LHCN-M2 (cell line): ENCODE measurements around the gene RPRD1B. TPM values are rescaled to one million over a fixed set of nuclear protein-coding genes. Genes with fewer than 3 reads are reported as not detected.
A peak's percentile ranks its signal among the peaks of the same experiment; 100 is the strongest.

Source experiments
- DNase-seq: peaks from one replicate; pipeline ENCODE4 v3.0.0-alpha.2; 2012; ENCODE audit warnings: low read depth
- total RNA-seq: library from RNA; depleted of rRNA; stranded (reverse); fragments of >200 nt; gene quantifications from 2 replicates; pipeline ENCODE4 v1.2.3, GENCODE V29; 2014; rRNA removed

RPRD1B gene
- total RNA-seq, 1 experiment from 2014 or later = 21.3 TPM

DNA sequence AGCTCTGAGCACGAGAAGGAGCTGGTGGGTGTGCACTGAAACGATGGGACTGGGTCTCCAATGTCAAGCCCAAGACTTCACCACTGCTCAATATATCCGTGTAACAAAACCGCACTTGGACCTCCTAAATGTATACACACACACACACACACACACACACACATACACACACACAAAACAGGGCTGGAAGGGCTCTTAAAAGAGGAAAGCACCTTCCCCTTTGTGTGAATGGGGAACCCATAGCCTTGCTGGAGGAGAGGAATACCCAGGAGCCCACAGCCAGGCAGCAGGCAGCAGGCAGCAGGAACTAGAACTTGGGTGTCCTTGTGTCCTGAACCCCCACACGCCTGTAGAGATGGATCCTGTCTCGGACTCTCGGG, 101.7 kb downstream of the RPRD1B start:
- no peak for DNase-seq

DNA sequence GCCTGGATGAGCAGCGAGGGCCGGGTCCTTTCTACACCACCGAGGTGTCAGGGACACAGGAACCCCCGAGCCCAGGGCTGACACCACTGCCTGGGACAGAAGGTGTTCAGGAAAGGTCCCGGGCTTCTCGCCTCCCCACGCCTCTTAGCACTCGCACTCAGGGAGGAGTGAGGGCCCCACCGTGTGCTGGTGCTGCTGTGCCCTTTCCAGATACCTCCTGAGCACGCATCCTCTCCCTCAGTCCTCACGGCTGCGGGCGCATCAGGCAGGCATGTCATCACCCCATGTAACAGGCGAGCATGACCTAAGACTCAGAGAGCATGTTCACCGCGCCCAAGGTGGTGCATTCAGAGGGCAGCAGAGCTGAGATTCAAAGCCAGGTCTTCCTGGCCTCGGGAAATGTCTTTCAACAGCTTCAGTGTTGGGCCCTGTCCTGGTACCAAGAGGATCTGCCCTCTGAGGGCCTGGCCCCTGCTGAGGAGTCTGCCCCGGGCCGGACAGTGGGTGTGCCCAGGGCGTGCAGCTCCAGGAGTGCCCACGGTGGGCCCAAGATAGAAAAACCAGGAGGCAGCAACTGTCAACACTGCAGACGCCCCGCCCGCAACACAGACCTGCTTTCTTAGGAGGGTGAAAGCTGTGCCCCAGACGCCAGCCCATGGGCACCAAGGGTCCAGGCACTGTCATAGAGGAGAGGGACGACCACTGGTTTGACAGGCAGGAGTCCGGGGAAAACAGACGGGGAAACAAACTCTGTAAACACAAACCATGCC, 102.3 kb downstream of the RPRD1B start:
- DNase-seq = no peak

DNA sequence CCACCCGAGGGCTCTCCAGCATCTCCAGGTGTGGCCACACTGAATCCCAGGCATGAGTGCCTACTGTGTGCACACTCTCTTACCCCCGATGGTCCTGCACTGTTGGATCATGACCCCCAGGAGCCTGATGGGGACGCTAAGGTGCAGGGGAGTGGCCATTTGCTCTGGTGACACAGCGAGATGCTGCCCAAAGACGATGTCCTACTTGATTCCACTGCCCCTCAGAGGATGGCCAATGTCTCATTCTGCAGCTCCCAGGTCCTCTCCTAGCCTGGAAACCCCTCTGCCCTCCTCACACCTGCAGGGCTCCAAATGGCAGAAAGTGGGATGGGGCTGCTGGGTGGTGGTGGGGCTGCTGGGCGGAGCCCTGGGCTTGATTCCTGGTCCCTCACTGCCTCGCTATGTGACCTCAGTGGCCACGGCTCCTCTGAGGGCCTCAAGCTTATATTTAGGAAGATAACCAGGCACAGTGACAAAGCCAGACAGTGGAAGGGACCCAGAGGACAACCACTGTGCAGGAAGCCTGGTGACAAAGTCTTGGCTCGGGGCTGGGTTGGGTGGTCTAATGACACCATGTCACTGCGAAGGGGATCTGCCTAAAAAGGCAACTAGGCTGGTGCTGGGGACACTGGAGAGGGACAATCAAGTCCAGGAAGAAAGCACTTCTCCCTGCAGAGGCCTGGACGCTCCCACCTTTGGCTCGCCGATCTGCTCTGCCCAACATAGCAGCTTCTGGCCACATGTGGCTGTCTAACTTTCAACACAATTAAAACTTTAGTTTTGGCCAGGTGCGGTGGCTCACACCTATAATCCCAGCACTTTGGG, 103.1 kb downstream of the RPRD1B start:
- DNase-seq = no peak

DNA sequence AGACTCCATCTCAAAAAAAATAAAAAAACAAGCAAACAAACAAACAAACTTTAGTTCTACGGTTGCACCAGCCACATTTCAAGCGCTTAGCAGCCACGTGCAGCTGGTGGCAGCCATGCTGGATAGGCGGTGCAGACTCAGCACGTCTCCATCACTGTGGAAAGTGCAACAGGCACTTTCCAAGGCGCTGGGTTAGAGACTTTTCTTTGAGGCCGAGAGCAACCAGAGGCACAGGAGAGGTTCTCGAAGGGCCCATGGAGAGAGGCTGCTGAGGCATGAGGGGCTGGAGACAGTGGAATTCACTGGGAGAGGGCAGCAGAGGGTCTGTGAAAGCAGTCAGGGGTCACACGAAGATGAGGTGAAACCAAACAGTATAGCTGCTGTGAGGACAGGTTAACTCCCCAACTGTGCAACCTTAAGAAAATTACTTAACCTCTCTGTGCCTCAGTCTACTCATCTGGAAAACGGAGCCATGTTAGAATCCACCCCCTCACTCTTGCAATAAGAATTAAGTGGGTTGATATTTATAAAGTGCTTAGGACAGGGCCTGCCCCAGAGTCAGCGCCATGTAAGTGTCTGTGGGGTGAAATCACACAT, 104.0 kb downstream of the RPRD1B start:
- no peak for DNase-seq

DNA sequence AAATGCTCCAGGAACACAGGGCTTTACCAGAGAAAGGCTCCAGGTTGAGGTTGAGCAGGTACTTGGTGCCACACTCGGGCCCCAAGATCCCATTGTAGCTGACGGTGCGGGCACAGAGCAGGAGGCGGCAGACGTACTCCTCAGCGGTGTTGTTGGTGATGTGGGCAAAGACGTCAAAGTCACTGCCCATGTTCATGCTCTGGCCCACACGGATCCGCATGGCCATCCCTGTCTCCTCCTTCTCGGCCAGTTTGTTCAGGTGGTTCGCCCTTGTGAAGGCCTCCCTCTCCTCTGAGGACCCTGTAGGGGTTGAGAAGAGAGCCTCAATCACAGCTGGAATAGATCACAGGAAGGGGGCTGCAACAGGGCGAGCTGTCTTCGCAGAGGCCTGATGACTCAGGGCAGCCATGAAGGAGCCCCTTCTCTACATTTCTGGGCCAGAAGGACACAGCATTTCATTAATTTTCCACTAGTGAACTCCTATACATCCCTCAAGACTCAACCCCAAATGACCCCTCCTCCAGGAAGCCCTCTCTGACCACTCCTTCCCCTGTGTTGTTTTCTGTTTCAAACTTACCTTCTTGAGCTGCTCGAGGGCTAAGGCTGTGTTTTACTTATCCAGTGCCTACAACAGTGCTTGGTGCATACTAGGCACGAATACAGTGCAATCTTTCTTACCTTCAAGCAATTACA, 104.7 kb downstream of the RPRD1B start:
- no peak for DNase-seq

DNA sequence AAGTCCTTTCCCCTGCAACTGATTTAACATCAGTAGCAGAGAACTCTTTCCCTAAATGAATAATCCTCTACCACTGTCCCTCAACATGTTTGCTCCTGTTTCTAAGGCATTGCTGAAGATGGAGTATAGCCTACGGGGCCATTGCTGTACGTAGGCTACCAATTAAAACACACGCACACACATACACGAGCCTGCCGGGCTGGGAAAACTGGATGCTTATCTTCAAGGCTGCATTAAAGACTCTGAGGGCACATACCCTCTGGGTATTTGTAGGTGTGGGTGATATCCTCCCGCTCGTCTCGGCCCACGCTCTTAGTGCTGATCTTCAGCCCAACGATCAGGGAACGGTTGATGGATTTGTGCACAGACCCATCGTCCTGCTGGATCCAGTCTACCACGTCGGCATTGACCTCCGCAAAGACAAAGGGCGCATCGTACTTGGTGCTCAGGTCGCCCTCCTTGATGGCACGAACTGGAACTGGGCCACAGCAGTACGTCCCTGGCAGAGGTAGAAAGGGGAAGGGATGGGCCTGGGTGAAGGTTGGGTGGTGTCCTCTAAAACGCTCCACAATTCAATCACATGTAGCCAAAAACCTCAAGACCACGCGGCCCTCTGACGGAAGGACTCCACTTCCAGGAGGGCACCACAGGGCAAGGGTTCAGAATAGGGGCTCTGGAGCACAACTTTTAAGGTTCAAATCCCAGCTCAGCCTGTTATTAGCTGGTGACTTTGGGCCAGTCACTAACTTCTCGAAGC, 105.8 kb downstream of the RPRD1B start:
- no peak for DNase-seq

DNA sequence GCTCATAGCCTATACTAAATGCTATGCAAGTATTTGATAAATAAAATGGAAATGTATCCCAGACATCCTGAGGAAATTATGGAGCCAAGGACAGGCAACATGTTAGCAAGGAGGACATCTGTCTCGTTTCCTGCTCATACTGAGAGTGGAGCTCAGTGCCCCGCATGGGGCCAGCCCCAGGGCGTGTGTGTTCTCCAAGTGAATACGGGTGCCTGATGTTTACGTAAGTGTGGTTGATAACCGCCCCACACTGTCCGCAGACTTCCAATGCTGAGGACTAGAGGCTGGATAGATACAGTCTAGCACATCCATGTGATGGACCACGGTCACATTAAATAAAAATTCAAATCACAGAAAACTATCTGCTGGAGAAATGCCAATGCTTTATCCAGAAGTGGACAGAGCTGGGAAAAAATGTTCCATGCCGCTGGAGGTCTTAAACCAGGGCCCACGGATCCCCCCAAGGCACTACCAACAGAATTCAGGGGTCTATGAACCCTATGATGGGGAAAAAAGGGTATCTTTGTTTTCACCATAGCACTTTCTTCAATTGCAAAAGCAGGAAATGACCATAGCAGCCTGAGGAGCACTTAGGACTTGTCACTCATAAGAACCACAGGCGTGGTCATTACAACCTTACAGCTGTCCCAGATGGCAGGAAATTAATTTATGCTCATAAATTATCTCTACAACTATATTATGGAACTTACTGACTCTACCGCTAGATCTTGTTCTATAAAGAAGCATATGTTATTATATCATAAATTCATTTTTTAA, 106.6 kb downstream of the RPRD1B start:
- DNase-seq = peak; percentile 42

DNA sequence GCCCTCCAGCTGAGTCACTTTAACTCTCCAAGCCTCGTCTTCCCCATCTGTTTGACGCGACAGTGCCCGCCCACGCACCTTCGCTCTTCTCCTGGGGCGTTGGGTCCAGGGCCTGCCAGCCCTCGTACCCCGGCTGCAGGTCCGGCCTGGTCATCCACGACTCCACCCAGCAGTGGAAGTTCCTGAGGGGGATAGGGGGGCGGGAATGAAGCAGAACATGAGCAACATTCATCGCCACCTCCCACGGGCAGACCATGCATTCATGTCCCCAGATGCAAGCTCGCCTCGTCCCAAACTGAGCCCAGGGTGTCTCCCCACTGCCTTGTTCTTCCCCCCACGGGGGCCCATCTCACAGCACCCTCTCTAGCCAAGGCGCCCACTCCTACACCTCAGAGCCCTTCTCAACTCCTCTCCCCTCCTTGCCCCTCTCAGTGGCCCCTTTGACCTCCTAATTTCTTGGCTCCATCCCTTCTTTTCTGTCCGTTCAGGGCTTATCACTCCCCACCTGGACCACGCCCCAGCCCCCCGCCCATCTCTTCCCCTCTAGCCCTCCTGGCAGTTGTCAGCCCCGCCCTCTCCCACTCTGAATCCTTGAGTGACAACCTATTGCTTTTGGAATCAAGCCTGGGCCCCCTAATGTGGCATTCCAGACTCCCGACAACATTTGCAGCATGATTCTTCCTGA, 107.8 kb downstream of the RPRD1B start:
- no peak for DNase-seq

Other genes starting within 250 kb of the RPRD1B start
- 35.2 and 47.3 TPM in 2 replicates for gene VSTM2L, start 130.6 kb upstream of the RPRD1B start, total RNA-seq
- gene TTI1, start 290 bp upstream of the RPRD1B start, total RNA-seq = 33.5 and 35.3 TPM in 2 replicates
- gene TGM2, start 131.5 kb downstream of the RPRD1B start, total RNA-seq = 6.3 and 7.4 TPM in 2 replicates
- 0.17 and 0.45 TPM in 2 replicates for gene KIAA1755, start 227.0 kb downstream of the RPRD1B start, total RNA-seq